ENCODE data around the gene SGO2.

- TF ChIP-seq EZH2 (optimal IDR thresholded peaks at IDR 0.05; ENCODE audit: low read depth, low read length) (no peak), CTCF (IDR thresholded peaks at IDR 0.05; ENCODE audit: low read length) (no peak)
Measured at GRCh38 chr2:200486529-200486928, 39.5 kb upstream of the SGO2 start.

Measured in MM.1S (cell line).